22Rv1 (cell line): ENCODE results near the gene GPC6.
A peak's percentile ranks its signal among the peaks of the same experiment; 100 is the strongest.

Experiments used
- H3K27ac ChIP-seq: fragments of 450-650 bp; 2 replicates; pipeline ENCODE4 v1.5.1; 2017
- CTCF ChIP-seq: fragments of 450-650 bp; IDR thresholded peaks from 2 replicates; pipeline ENCODE4 v1.5.1; 2017; ENCODE audit warnings: mild to moderate bottlenecking
- ZFX ChIP-seq: fragments of 450-650 bp; IDR thresholded peaks from 2 replicates; pipeline ENCODE4 v1.6.1; 2017; ENCODE audit warnings: antibody characterized with exemption, borderline replicate concordance

The GPC6 gene

GRCh38 chr13:93724187-93724586, 497.6 kb downstream of the GPC6 start:
- no peak overlapping the region for H3K27ac ChIP-seq
- no peak for TF ChIP-seq ZFX
- TF ChIP-seq CTCF, result no peak

- H3K27ac ChIP-seq, result no peak overlapping the region
- TF ChIP-seq ZFX, result no peak
- no peak for TF ChIP-seq CTCF
Observed at GRCh38 chr13:93726173-93726957, 499.8 kb downstream of the GPC6 start.

- TF ChIP-seq ZFX (no peak), CTCF (no peak)
- H3K27ac ChIP-seq, result 0 out of 2 replicates have a peak overlapping the region, but pooled peaks have one; percentile 19
Observed at GRCh38 chr13:93727211-93728141, 500.9 kb downstream of the GPC6 start.

GRCh38 chr13:93729383-93729782, 502.8 kb downstream of the GPC6 start:
- no peak overlapping the region for H3K27ac ChIP-seq
- TF ChIP-seq CTCF (no peak), ZFX (no peak)

GRCh38 chr13:93730780-93731179, 504.2 kb downstream of the GPC6 start:
- no peak overlapping the region for H3K27ac ChIP-seq
- no peak for TF ChIP-seq CTCF
- no peak for TF ChIP-seq ZFX

- TF ChIP-seq CTCF (no peak), ZFX (no peak)
- no peak overlapping the region for H3K27ac ChIP-seq
Observed at GRCh38 chr13:93732186-93732585, 505.6 kb downstream of the GPC6 start.
